Measurements from ENCODE around the gene OR5A2. TPM values are rescaled to one million over a fixed set of nuclear protein-coding genes. Genes with fewer than 3 reads are reported as not detected.
A peak's percentile ranks its signal among the peaks of the same experiment; 100 is the strongest.

Gene OR5A2, protein sequence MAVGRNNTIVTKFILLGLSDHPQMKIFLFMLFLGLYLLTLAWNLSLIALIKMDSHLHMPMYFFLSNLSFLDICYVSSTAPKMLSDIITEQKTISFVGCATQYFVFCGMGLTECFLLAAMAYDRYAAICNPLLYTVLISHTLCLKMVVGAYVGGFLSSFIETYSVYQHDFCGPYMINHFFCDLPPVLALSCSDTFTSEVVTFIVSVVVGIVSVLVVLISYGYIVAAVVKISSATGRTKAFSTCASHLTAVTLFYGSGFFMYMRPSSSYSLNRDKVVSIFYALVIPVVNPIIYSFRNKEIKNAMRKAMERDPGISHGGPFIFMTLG
- total RNA-seq = not detected
- long read RNA-seq = 0 reads

- 88% methylated on average over 5 of the region's 5 CpGs for WGBS (ENCODE audit: insufficient coverage, low coverage, low lambda C conversion rate, missing lambda C conversion rate)
- no peaks in the 10 kb centered on the region for H3K36me3 ChIP-seq
- TF ChIP-seq POLR2A (IDR thresholded peaks at IDR 0.05) = no peak
- TF ChIP-seq, protein P1, sequence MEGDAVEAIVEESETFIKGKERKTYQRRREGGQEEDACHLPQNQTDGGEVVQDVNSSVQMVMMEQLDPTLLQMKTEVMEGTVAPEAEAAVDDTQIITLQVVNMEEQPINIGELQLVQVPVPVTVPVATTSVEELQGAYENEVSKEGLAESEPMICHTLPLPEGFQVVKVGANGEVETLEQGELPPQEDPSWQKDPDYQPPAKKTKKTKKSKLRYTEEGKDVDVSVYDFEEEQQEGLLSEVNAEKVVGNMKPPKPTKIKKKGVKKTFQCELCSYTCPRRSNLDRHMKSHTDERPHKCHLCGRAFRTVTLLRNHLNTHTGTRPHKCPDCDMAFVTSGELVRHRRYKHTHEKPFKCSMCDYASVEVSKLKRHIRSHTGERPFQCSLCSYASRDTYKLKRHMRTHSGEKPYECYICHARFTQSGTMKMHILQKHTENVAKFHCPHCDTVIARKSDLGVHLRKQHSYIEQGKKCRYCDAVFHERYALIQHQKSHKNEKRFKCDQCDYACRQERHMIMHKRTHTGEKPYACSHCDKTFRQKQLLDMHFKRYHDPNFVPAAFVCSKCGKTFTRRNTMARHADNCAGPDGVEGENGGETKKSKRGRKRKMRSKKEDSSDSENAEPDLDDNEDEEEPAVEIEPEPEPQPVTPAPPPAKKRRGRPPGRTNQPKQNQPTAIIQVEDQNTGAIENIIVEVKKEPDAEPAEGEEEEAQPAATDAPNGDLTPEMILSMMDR (IDR thresholded peaks at IDR 0.05) = no peak
- no peak within 1 kb of the TSS for H3K4me3 ChIP-seq
- peak in 1 of 4 donors; percentile 13 for ATAC-seq
- H3K4me1 ChIP-seq = no peaks in the 10 kb centered on the region
- no peak for DNase-seq
- H3K27me3 ChIP-seq = no peaks in the 10 kb centered on the region
- intact Hi-C loops (cut with DNase I) = loop anchor here in 1 of 2 donors (5.0 kb wide), 1 partner anchor 164 kb away; no protein-coding TSS in a partner anchor
- H3K9me3 ChIP-seq = no peaks in the 10 kb centered on the region
- no peak within 1 kb of the TSS for H3K27ac ChIP-seq
Measured at GRCh38 chr11:59426361-59427067, at the start of gene OR5A2. TSS of gene OR5A2 (minus strand) at chr11:59426413. CDS start at chr11:59422953, 3,460 bp downstream.

GRCh38 chr11:59475176-59475575 lies 49.0 kb upstream of the OR5A2 start:
- Histone ChIP-seq H3K27ac (no peak overlapping the region), H3K27me3 (no peaks in the 10 kb centered on the region), H3K4me3 (no peak overlapping the region), H3K9me3 (no peaks in the 10 kb centered on the region), H3K4me1 (no peaks in the 10 kb centered on the region), H3K36me3 (no peaks in the 10 kb centered on the region)
- ATAC-seq (no peak), DNase-seq (no peak)
- intact Hi-C loops (cut with DNase I) = no loop called here
- WGBS (ENCODE audit: insufficient coverage, low coverage, low lambda C conversion rate, missing lambda C conversion rate) = 40% methylated on average over 9 of the region's 9 CpGs
- TF ChIP-seq, protein P1 (IDR thresholded peaks at IDR 0.05) = no peak
- TF ChIP-seq POLR2A (IDR thresholded peaks at IDR 0.05) = no peak

DNA sequence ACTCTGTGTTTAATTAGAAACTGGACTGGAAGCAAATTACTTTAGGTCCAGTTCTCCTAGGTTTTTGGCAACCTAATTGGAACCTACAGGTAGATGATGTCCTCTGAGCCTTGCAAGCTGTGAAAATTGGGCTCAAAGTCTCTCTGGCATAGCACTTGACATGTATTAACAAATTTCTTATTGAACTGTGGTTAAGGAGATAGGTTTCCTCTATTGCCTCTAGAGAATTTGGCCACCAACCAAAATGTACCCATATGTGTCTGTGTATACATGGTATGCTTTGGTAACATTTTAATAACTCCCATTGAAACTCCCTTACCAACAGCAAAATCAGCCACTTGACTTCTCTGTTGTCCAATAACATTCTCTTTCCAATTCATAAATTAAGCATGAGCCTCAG lies 46.8 kb upstream of the OR5A2 start, which contains the start of gene OR4D10:
Gene OR4D10 (plus strand): TSS at position 301 of the 400 bp plus-strand sequence. CDS start 4,115 bp downstream, outside the sequence.
- Histone ChIP-seq H3K4me1 (no peaks in the 10 kb centered on the region), H3K4me3 (no peak within 1 kb of the TSS), H3K27me3 (no peaks in the 10 kb centered on the region), H3K9me3 (no peaks in the 10 kb centered on the region), H3K27ac (no peak within 1 kb of the TSS), H3K36me3 (no peaks in the 10 kb centered on the region)
- ATAC-seq = no peak
- DNase-seq = no peak
- TF ChIP-seq, protein P1 (IDR thresholded peaks at IDR 0.05) = no peak
- no peak for TF ChIP-seq POLR2A (IDR thresholded peaks at IDR 0.05)
- intact Hi-C loops (cut with DNase I) = no loop called here

DNA sequence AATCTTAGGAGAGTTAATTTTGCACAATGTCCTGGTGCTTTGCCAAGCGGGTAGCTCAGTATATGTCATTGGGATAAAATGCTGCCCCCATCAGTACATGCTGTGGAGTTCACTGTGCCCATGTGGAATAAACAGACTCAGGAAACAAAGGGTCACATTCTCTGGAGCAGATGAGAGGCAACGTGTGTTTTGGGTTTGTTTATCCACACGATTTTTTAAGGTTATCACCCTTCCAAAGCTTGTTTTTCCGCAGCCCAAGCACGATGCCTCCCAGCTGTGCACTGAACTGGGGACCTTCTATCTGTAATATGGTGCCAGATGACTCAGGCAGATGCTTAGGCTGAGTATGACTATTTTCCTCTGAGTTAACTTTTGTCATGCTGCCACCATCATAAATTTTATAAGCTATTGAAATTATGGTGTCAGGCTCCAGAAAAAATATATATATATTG lies 37.0 kb upstream of the OR5A2 start:
- WGBS (ENCODE audit: insufficient coverage, low coverage, low lambda C conversion rate, missing lambda C conversion rate) = 48% methylated on average over 5 of the region's 5 CpGs
- no peak for ATAC-seq

More for the DNA sequence above, 37.0 kb upstream of the OR5A2 start:
- Histone ChIP-seq H3K4me1 (no peaks in the 10 kb centered on the region), H3K27ac (no peak overlapping the region), H3K4me3 (no peak overlapping the region), H3K27me3 (no peaks in the 10 kb centered on the region), H3K36me3 (no peaks in the 10 kb centered on the region), H3K9me3 (no peaks in the 10 kb centered on the region)
- no peak for TF ChIP-seq POLR2A (IDR thresholded peaks at IDR 0.05)
- TF ChIP-seq, protein P1 (IDR thresholded peaks at IDR 0.05) = no peak
- intact Hi-C loops (cut with DNase I) = no loop called here
- DNase-seq = no peak
